Amniotic epithelial cell (primary cell): ENCODE data around the gene PHC2.

ENCODE experiments used
- DNase-seq: peaks from one replicate; pipeline ENCODE4 v3.0.0-alpha.2; 2010; ENCODE audit warnings: low read depth

The PHC2 gene

GRCh38 chr1:33330361-33330890 lies 100.5 kb downstream of the PHC2 start:
- no peak for DNase-seq

GRCh38 chr1:33329600-33330305 lies 101.1 kb downstream of the PHC2 start:
- no peak for DNase-seq

GRCh38 chr1:33328817-33329216 lies 102.1 kb downstream of the PHC2 start:
- DNase-seq = no peak

- peak; percentile 100 for DNase-seq
Measured at GRCh38 chr1:33327587-33328325, 103.1 kb downstream of the PHC2 start.

GRCh38 chr1:33326785-33327184 lies 104.1 kb downstream of the PHC2 start:
- DNase-seq = peak; percentile 58

- DNase-seq = no peak
Measured at GRCh38 chr1:33324677-33325575, 106.0 kb downstream of the PHC2 start.

GRCh38 chr1:33323663-33324477 lies 107.0 kb downstream of the PHC2 start:
- no peak for DNase-seq

- no peak for DNase-seq
Measured at GRCh38 chr1:33322870-33323585, 107.9 kb downstream of the PHC2 start.

GRCh38 chr1:33322109-33322508 lies 108.8 kb downstream of the PHC2 start:
- no peak for DNase-seq

GRCh38 chr1:33321178-33321577 lies 109.7 kb downstream of the PHC2 start:
- no peak for DNase-seq

- no peak for DNase-seq
Measured at GRCh38 chr1:33320619-33321165, 110.2 kb downstream of the PHC2 start, which contains the start of gene A3GALT2. TSS of gene A3GALT2 (minus strand) at chr1:33321098. CDS start at chr1:33321098, 0 bp downstream.

GRCh38 chr1:33319949-33320618 lies 110.8 kb downstream of the PHC2 start:
- no peak for DNase-seq

GRCh38 chr1:33319186-33319948 lies 111.5 kb downstream of the PHC2 start:
- DNase-seq = no peak

GRCh38 chr1:33317946-33318345 lies 112.9 kb downstream of the PHC2 start:
- DNase-seq = no peak

GRCh38 chr1:33317354-33317753 lies 113.5 kb downstream of the PHC2 start:
- no peak for DNase-seq

- DNase-seq = no peak
Measured at GRCh38 chr1:33316601-33317000, 114.3 kb downstream of the PHC2 start.

GRCh38 chr1:33314416-33314815 lies 116.5 kb downstream of the PHC2 start:
- no peak for DNase-seq

GRCh38 chr1:33312413-33312749 lies 118.5 kb downstream of the PHC2 start:
- DNase-seq = no peak
